Naive thymus-derived CD8-positive, alpha-beta T cell (primary cell): Measurements from ENCODE around the gene CCL28. TPM values are rescaled to one million over a fixed set of nuclear protein-coding genes. Genes with fewer than 3 reads are reported as not detected.

Experiments used
- ATAC-seq, 2 donors: fragments of 150-1000 bp; cut with Tn5 transposase in 1 of 2; sonication (Bioruptor Pico), chemical (Tn5 transposase) in 1 of 2; 1 replicate in 1 of 2; 2 replicates in 1 of 2; pipeline ENCODE4 v1.10.0; 2021; ENCODE audit warnings: mild to moderate bottlenecking in 2 of 2, moderate library complexity in 2 of 2
- POLR2A ChIA-PET: fragments of 350-600 bp; sonication (Branson Sonifier 250); formaldehyde crosslinking; loops from one replicate; lab custom pipeline; 2021; ENCODE audit warnings: antibody characterized with exemption; lab: Charles Lee
- DNase-seq, 10 donors: peaks; one replicate each; pipeline versions ENCODE4 v3.0.0 to v3.0.0-alpha.2; 2020 to 2022
- H3K27ac Mint-ChIP-seq, 10 donors: one replicate each; pipeline ENCODE4 v1.8.0; 2020 to 2022; ENCODE audit warnings: mild to moderate bottlenecking in 10 of 10, mixed read lengths in 10 of 10, moderate library complexity in 4 of 10, inconsistent platforms in 1 of 10
- H3K27me3 Mint-ChIP-seq, 5 donors: one replicate each; pipeline ENCODE4 v1.8.0; 2021 to 2022; ENCODE audit warnings: mixed read lengths in 5 of 5
- H3K36me3 Mint-ChIP-seq, 3 donors: one replicate each; pipeline ENCODE4 v1.8.0; 2020 to 2022; ENCODE audit warnings: mixed read lengths in 3 of 3, mild to moderate bottlenecking in 2 of 3, inconsistent platforms in 1 of 3
- H3K4me1 Mint-ChIP-seq, 4 donors: one replicate each; pipeline ENCODE4 v1.8.0; 2021 to 2022; ENCODE audit warnings: mixed read lengths in 4 of 4
- H3K4me3 Mint-ChIP-seq, 10 donors: one replicate each; pipeline ENCODE4 v1.8.0; 2020 to 2022; ENCODE audit warnings: mild to moderate bottlenecking in 10 of 10, mixed read lengths in 10 of 10, moderate library complexity in 6 of 10, inconsistent platforms in 1 of 10
- H3K9me3 Mint-ChIP-seq, 9 donors: one replicate each; pipeline ENCODE4 v1.8.0; 2020 to 2022; ENCODE audit warnings: mixed read lengths in 9 of 9, mild to moderate bottlenecking in 3 of 9, inconsistent platforms in 1 of 9, moderate library complexity in 1 of 9
- polyA plus RNA-seq, 3 donors: library from polyadenylated mRNA; unstranded; fragments of 300-500 nt; fragmentation: Illumina TruSeq; gene quantifications; one replicate each; pipeline ENCODE4 v1.2.3, GENCODE V29; 2021
- total RNA-seq, 8 experiments: library from RNA in 2 of 8; stranded (reverse) in 2 of 8; gene quantifications; one replicate each; pipeline ENCODE4 v1.2.3 and lab custom pipeline; 2021 to 2026

The CCL28 gene
- total and polyA plus RNA-seq, 5 experiments from 2014 or later, result 10.5 to 25.7 (median 15.6) TPM

DNA sequence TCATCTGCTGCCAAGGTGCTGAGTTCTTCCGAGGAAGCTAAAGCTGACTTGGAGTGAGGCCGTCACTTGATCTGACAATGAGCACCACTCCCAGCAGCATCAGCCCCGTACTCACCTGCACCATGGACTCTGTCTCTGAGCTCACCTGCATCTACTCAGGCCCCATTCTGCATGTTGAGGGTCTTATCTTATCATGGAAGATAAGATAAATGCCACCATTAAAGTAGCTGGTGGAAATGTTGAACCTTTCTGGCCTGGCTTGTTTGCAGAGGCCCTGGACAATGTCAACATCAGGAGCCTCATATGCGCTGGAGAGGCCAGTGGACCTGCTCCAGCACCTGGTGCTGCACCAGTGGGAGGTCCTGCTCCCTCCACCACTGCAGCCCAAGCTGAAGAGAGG lies 64.0 kb downstream of the CCL28 start:
- Mint-ChIP-seq H3K27me3 (peaks cover 2 to 19% (median 6%) of the 10 kb centered on the region in 5 donors), H3K4me1 (no peaks in the 10 kb centered on the region), H3K4me3 (no peak overlapping the region), H3K9me3 (peaks cover 0 to 23% (median 3%) of the 10 kb centered on the region in 9 donors), H3K36me3 (peaks cover 0 to 10% (median 0%) of the 10 kb centered on the region in 3 donors), H3K27ac (no peak overlapping the region)
- POLR2A ChIA-PET, result no interaction called here
- ATAC-seq, result no peak
- no peak for DNase-seq

DNA sequence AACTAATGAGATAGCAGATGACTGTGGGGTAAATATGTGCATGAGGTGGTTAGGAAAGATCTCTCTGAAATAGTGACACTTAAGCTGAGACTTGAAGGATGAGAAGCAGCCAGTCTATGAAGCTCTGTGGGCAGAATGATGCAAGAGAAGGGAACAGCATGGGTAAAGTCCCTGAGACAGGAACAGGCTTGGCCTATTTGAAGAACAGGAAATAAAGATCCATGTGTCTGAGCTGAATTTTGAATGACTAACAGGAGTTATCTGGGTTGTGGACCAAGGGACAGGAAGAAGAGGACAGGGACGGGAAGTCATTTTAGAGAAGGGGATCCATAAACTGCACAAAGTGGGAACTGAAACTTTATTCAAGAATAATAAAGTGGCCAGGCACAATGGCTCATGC lies 73.3 kb downstream of the CCL28 start:
- peaks cover 2 to 63% (median 29%) of the 10 kb centered on the region in 9 donors for H3K9me3 Mint-ChIP-seq
- POLR2A ChIA-PET, result no interaction called here
- no peak for ATAC-seq

DNA sequence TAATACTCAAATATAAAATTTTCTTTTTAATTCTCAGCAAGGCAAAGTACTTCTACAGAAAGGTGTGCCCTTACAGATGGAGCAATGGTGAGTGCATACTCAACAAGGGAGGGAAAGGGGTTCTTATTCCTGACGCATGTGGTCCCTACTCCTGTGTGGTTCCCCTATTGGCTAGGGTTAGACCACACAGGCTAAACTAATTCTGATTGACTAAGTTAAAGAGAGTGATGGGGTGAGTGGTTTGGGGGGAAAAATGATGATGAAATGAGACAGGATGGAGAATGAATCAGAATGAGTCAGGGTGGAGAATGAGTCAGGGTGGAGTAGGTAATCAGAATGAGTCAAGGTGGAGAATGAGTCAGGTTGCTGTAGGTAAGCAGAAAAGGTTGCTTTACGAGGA lies 76.0 kb downstream of the CCL28 start:
- H3K4me1 Mint-ChIP-seq, result no peaks in the 10 kb centered on the region
- H3K4me3 Mint-ChIP-seq, result no peak overlapping the region
- ATAC-seq, result no peak
- POLR2A ChIA-PET, result no interaction called here
- H3K9me3 Mint-ChIP-seq, result peaks cover 2 to 65% (median 37%) of the 10 kb centered on the region in 9 donors
- no peak for DNase-seq
- H3K36me3 Mint-ChIP-seq, result peaks cover 4 to 39% (median 11%) of the 10 kb centered on the region in 3 donors
- no peak overlapping the region for H3K27ac Mint-ChIP-seq
- H3K27me3 Mint-ChIP-seq, result peaks cover 15 to 39% (median 29%) of the 10 kb centered on the region in 5 donors

More for the DNA sequence above, 73.3 kb downstream of the CCL28 start:
- Mint-ChIP-seq H3K27ac (no peak overlapping the region), H3K36me3 (peaks cover 0 to 37% (median 3%) of the 10 kb centered on the region in 3 donors), H3K4me3 (no peak overlapping the region), H3K4me1 (no peaks in the 10 kb centered on the region), H3K27me3 (peaks cover 5 to 48% (median 25%) of the 10 kb centered on the region in 5 donors)
- DNase-seq, result no peak

DNA sequence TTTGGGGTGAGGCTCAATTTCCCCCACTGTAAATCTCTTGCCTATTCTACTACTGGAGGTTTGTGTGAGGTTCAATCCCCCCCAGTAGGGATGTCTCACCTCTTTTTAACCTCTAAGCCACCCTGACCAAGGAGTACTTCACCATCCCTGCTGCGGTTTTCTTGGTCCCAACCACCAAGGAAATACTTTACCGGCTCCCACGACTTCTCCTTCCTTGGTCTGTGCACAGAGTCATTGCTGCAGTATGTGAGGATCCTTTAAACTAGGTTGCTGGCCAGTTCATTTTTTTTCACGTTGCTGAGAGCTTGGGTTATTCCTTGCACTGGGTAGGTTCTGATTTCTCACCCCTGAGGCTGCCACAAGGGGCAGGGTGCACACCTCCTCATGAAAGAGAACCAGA lies 76.5 kb downstream of the CCL28 start:
- H3K9me3 Mint-ChIP-seq, result peaks cover 2 to 65% (median 37%) of the 10 kb centered on the region in 9 donors
- ATAC-seq (no peak), DNase-seq (no peak)
- H3K27me3 Mint-ChIP-seq, result peaks cover 15 to 39% (median 29%) of the 10 kb centered on the region in 5 donors
- H3K4me3 Mint-ChIP-seq, result no peak overlapping the region
- POLR2A ChIA-PET, result no interaction called here
- H3K27ac Mint-ChIP-seq, result no peak overlapping the region
- H3K36me3 Mint-ChIP-seq, result peaks cover 4 to 39% (median 11%) of the 10 kb centered on the region in 3 donors
- H3K4me1 Mint-ChIP-seq, result no peaks in the 10 kb centered on the region

DNA sequence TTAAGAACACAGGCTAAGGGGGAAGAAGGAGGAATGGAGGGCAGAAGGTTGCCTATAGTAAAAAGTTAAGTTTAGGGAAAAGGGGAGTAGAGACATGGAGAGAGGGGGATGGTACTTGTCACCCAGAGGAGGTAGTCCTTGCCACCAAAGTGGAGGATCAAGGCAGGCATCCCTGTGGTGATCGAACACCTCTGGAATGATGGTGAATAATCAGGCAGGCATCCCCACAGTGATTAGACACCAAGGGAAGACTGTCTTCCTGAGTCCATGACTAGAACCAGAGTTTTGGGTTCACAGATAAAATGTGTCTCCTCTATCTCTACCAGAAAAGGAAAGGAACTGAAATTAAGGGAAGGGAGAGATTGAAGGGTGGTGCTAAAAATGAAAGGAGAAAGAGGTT lies 79.8 kb downstream of the CCL28 start:
- Mint-ChIP-seq H3K4me1 (no peaks in the 10 kb centered on the region), H3K36me3 (peaks cover 4 to 31% (median 7%) of the 10 kb centered on the region in 3 donors), H3K9me3 (peaks cover 2 to 43% (median 26%) of the 10 kb centered on the region in 9 donors), H3K27ac (no peak overlapping the region), H3K27me3 (peaks cover 8 to 31% (median 20%) of the 10 kb centered on the region in 5 donors), H3K4me3 (no peak overlapping the region)
- POLR2A ChIA-PET, result no interaction called here
- ATAC-seq (no peak), DNase-seq (no peak)

Other genes with a start within 250 kb of the CCL28 start
- under 1 TPM; 0.26 to 0.74 TPM for gene NIM1K, start 220.2 kb downstream of the CCL28 start, total RNA-seq
- not detected for gene NIM1K, start 220.2 kb downstream of the CCL28 start, polyA plus RNA-seq
- 10 to 100 TPM; 32.5 to 36.5 TPM for gene HMGCS1, start 99.0 kb downstream of the CCL28 start, total RNA-seq
- gene HMGCS1, start 99.0 kb downstream of the CCL28 start, polyA plus RNA-seq, result 10 to 100 TPM in 1 of 3 donors, 1 to 10 TPM in 2; 4.0 to 11.6 (median 4.2) TPM
- gene TMEM267, start 71.5 kb upstream of the CCL28 start, total RNA-seq, result 10 to 100 TPM; 19.7 to 20.6 TPM
- gene TMEM267, start 71.5 kb upstream of the CCL28 start, polyA plus RNA-seq, result 10 to 100 TPM; 19.1 to 36.7 (median 22.9) TPM
- 1 to 10 TPM; 5.3 to 7.4 TPM for gene C5orf34, start 102.8 kb upstream of the CCL28 start, total RNA-seq
- 1 to 10 TPM in 1 of 3 donors, under 1 TPM in 2; 0.77 to 2.0 (median 0.87) TPM for gene C5orf34, start 102.8 kb upstream of the CCL28 start, polyA plus RNA-seq
- gene PAIP1, start 144.7 kb upstream of the CCL28 start, total RNA-seq, result 10 to 100 TPM; 36.2 to 37.7 TPM
- gene PAIP1, start 144.7 kb upstream of the CCL28 start, polyA plus RNA-seq, result 10 to 100 TPM; 31.3 to 45.7 (median 32.5) TPM
- gene NNT, start 190.8 kb upstream of the CCL28 start, total RNA-seq, result 10 to 100 TPM; 63.4 to 63.6 TPM
- 10 to 100 TPM; 38.8 to 52.7 (median 49.5) TPM for gene NNT, start 190.8 kb upstream of the CCL28 start, polyA plus RNA-seq